Ovary (tissue), 10 donors: ENCODE data around the gene BDP1. TPM values are rescaled to one million over a fixed set of nuclear protein-coding genes. Genes with fewer than 3 reads are reported as not detected.
"Not testable (repeated sequence)": the region's sequence is repeated elsewhere in the genome, so short reads cannot be mapped to it uniquely, and the experiment has no call there.

ENCODE experiments used
- DNase-seq, 5 donors: peaks; one replicate each; pipeline ENCODE4 v3.0.0-alpha.2; 2019 to 2020
- H3K27ac ChIP-seq, 2 donors: fragments of 200-600 bp; one replicate each; pipeline versions ENCODE4 v1.5.1 to v1.8.0; 2019 to 2022
- H3K27me3 ChIP-seq: fragments of 200-600 bp; one replicate; pipeline ENCODE4 v1.8.0; 2022
- H3K36me3 ChIP-seq: fragments of 200-600 bp; sonication (generic); one replicate; pipeline ENCODE4 v1.5.1; 2019
- H3K4me1 ChIP-seq: one replicate; pipeline ENCODE4 v1.8.1; 2013; ENCODE audit warnings: mild to moderate bottlenecking, moderate library complexity; ENCODE audit not compliant: insufficient read depth
- H3K4me3 ChIP-seq: fragments of 200-600 bp; sonication (generic); one replicate; pipeline ENCODE4 v1.5.1; 2017
- H3K9me3 ChIP-seq, 2 donors: fragments of 200-600 bp in 1 of 2; sonication (generic) in 1 of 2; one replicate each; pipeline versions ENCODE4 v1.5.1 to v1.8.1; 2013 to 2019; ENCODE audit warnings: mild to moderate bottlenecking in 1 of 2, moderate library complexity in 1 of 2
- CTCF ChIP-seq, 3 donors: fragments of 450-650 bp in 2 of 3; fragments of 200-600 bp in 1 of 3; IDR thresholded peaks; one replicate each; pipeline versions ENCODE4 v1.5.1 to v1.8.0; 2016 to 2022; ENCODE audit warnings: antibody characterized with exemption in 3 of 3, mild to moderate bottlenecking in 1 of 3
- EP300 ChIP-seq: sonication (generic); formaldehyde crosslinking; IDR thresholded peaks from one replicate; pipeline ENCODE4 v1.6.1; 2017; ENCODE audit warnings: antibody characterized with exemption
- POLR2A ChIP-seq: fragments of 450-650 bp; IDR thresholded peaks from one replicate; pipeline ENCODE4 v1.6.1; 2017; ENCODE audit warnings: antibody characterized with exemption, mild to moderate bottlenecking, moderate library complexity
- WGBS, 3 donors: extraction: QIAGEN DNeasy Blood & Tissue Kit in 1 of 3; methylation state at CpG; one replicate each; pipeline versions ENCODE4 v1.1.5 to v1.1.7; 2013 to 2017; 5-methylcytosine and 5-hydroxymethylcytosine counted together
- intact Hi-C, 4 donors: fragments of 100-400 bp; cut with DNase I; formaldehyde crosslinking; loops; one replicate each; pipeline versions ENCODE4 v1.11.0 to v1.15.1; 2022 to 2023
- long read RNA-seq, 3 donors: library from polyadenylated mRNA in 2 of 3; unstranded in 2 of 3; transcript quantifications; one replicate each; pipeline ENCODE4 v2.0.0 and lab custom pipeline, GENCODE V29; 2021 to 2026
- polyA plus RNA-seq, 2 donors: library from polyadenylated mRNA; stranded (reverse); fragments of 200-250 nt in 1 of 2; fragments of 350-450 nt in 1 of 2; fragmentation: Illumina TruSeq in 1 of 2; extraction: RNeasy Lipid Tissue Mini Kit (QIAGEN cat#74804) in 1 of 2; gene quantifications; one replicate each; pipeline ENCODE4 v1.2.3, GENCODE V29; 2013 to 2014
- total RNA-seq, 7 donors: library from RNA; depleted of rRNA in 2 of 7; stranded (reverse); fragments of >200 nt in 2 of 7; fragmentation: NEBNext Ultra II Directional in 3 of 7; extraction: Animal tissue kit (Norgen Biotek cat#: 25700) in 3 of 7; gene quantifications; one replicate each; pipeline versions ENCODE4 v1.1.0 to v1.2.4, GENCODE V29; 2016 to 2023
- donor health status: DM: no; HTN: no; CAD: no; lungs with moderate emphysema.
- donor health status: DM: no; HTN: no; CAD: no.
- donor health status: Bipolar disorder and iron deficiency.
- donor health status: DM: yes; HTN: yes; CAD: no.
- donor health status: DM: no; HTN: no; CAD: no.
- donor health status: DM: yes; HTN: yes; CAD: no.

Gene BDP1
- total RNA-seq = 10 to 100 TPM; 22.1 to 41.6 (median 25.1) TPM
- polyA plus RNA-seq = 10 to 100 TPM in 1 of 2 donors, 1 to 10 TPM in 1; 8.6 to 12.9 TPM
- long read RNA-seq, donor 1, partial matches to known transcripts = 15 of 21 reads
- long read RNA-seq, donor 1, other reads (novel, unspliced or antisense) = 6 of 21 reads
- long read RNA-seq, donor 2, transcript BDP1-203 (6 exons, 3,403 nt) = major isoform, 7 of 13 reads
- long read RNA-seq, donor 2, partial matches to known transcripts = 6 of 13 reads
- long read RNA-seq, donor 2, other reads (novel, unspliced or antisense) = 0 of 13 reads
- long read RNA-seq, donor 3, partial matches to known transcripts = 2 of 7 reads
- long read RNA-seq, donor 3, other reads (novel, unspliced or antisense) = 5 of 7 reads

GRCh38 chr5:71455427-71456361 is at the start of gene BDP1:
BDP1 (plus strand) TSS chr5:71455651; CDS start chr5:71455878, 227 bp downstream.
- H3K27ac ChIP-seq = peak within 1 kb of the TSS; percentile 33 to 85
- peaks cover 1% of the 10 kb centered on the region for H3K4me1 ChIP-seq
- no peaks in the 10 kb centered on the region for H3K9me3 ChIP-seq
- peak; percentile 95 to 99 (median 97) for DNase-seq
- TF ChIP-seq CTCF (IDR thresholded peaks at IDR 0.05) (no peak), EP300 (no peak), POLR2A (peak; percentile 68)
- 0 to 1% (median 0%) methylated on average over 49 to 50 of the region's 50 CpGs for WGBS, 3 donors
- no peaks in the 10 kb centered on the region for H3K36me3 ChIP-seq
- no peaks in the 10 kb centered on the region for H3K27me3 ChIP-seq
- intact Hi-C loops = no loop called here
- peak within 1 kb of the TSS; percentile 59 for H3K4me3 ChIP-seq

- 73 to 79% (median 73%) methylated on average over 2 of the region's 2 CpGs for WGBS, 3 donors
- H3K4me1 ChIP-seq, H3K9me3 ChIP-seq, intact Hi-C loops, H3K27ac ChIP-seq, H3K27me3 ChIP-seq, H3K36me3 ChIP-seq, DNase-seq, H3K4me3 ChIP-seq: not testable (repeated sequence)
Measured at GRCh38 chr5:71410088-71410487, 45.4 kb upstream of the BDP1 start.

GRCh38 chr5:71415626-71416025 is 39.8 kb upstream of the BDP1 start:
- DNase-seq, H3K9me3 ChIP-seq, intact Hi-C loops, H3K36me3 ChIP-seq, H3K27me3 ChIP-seq, H3K27ac ChIP-seq, H3K4me3 ChIP-seq, H3K4me1 ChIP-seq: not testable (repeated sequence)
- 59 to 64% (median 61%) methylated on average over 1 to 2 of the region's 2 CpGs for WGBS, 3 donors

- DNase-seq, intact Hi-C loops, H3K4me3 ChIP-seq, H3K4me1 ChIP-seq, H3K9me3 ChIP-seq, H3K36me3 ChIP-seq, H3K27ac ChIP-seq, H3K27me3 ChIP-seq: not testable (repeated sequence)
- WGBS, 3 donors = 79 to 86% (median 80%) methylated on average over 1 of the region's 1 CpG
Measured at GRCh38 chr5:71418026-71418425, 37.4 kb upstream of the BDP1 start.

GRCh38 chr5:71421278-71421677 is 34.2 kb upstream of the BDP1 start:
- H3K4me1 ChIP-seq, intact Hi-C loops, H3K27ac ChIP-seq, DNase-seq, H3K36me3 ChIP-seq, H3K4me3 ChIP-seq, H3K27me3 ChIP-seq, H3K9me3 ChIP-seq: not testable (repeated sequence)
- WGBS, 3 donors = 18 to 49% (median 19%) methylated on average over 1 of the region's 1 CpG

GRCh38 chr5:71423896-71424295 is 31.6 kb upstream of the BDP1 start:
- H3K36me3 ChIP-seq, intact Hi-C loops, H3K4me1 ChIP-seq, H3K27me3 ChIP-seq, H3K27ac ChIP-seq, H3K4me3 ChIP-seq, DNase-seq, H3K9me3 ChIP-seq: not testable (repeated sequence)
- 84 to 94% (median 89%) methylated on average over 3 of the region's 3 CpGs for WGBS, 3 donors

DNA sequence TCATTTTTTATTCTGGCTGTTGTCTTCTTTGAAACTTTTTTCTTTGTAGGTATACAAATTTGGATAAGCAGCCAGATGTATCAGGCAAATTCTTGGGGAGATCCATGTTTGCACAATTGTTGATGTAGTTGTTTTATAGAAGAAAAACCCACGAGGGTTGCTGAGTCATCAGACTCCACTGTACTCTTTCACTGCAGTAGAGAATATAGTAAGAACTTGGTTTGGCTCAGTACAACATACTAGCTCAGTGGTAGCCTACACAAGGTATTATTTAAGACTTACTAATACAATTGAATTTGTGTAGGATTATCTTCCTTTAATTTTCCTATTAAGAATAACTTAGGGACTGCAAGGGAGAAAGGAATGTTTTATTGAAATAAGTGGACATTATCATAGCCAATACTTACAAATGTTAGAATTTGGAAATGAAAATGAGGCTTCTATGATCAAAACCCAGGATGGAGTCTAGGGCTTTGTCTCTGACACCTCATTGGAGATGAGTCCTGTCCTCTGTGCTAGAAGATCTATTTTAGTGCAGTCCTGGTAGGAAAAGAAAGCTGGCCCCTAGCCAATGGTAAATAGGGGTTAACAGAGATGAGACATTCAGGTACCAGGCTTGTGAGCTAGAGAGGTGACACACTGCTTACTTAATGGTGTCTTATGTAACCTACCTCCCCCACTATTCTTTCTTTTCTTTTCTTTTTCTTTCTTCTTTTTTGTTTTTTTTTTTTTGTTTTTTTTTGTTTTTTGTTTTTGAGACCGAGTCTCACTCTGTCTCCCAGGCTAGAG is 28.6 kb upstream of the BDP1 start:
- WGBS, 3 donors = 36 to 58% (median 57%) methylated on average over 2 of the region's 2 CpGs
- H3K9me3 ChIP-seq, intact Hi-C loops, H3K36me3 ChIP-seq, H3K4me1 ChIP-seq, H3K27me3 ChIP-seq, H3K4me3 ChIP-seq, DNase-seq, H3K27ac ChIP-seq: not testable (repeated sequence)

DNA sequence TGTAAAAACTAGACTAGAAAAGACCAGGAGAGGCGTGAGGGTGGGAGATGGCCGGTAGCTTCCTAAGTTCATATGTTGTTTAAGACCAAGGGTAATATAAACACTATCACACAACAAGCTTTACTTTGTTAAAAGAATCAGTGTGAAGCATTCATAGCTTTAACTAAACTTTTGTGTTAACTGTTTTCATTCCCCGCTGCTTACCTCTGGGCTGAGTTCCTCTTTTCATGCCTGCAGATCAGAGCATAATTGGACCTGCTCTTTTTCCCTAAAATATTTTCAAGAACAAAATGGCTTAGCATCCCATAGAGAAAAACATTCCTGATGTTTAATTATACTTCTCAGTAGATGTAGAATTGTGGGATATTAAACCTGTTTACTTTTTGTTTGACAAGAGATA is 23.0 kb upstream of the BDP1 start:
- intact Hi-C loops, H3K36me3 ChIP-seq, H3K27ac ChIP-seq, H3K4me3 ChIP-seq, H3K4me1 ChIP-seq, H3K27me3 ChIP-seq, DNase-seq, H3K9me3 ChIP-seq: not testable (repeated sequence)
- 75 to 82% (median 79%) methylated on average over 3 of the region's 3 CpGs for WGBS, 3 donors

- H3K27me3 ChIP-seq, H3K4me3 ChIP-seq, DNase-seq, H3K4me1 ChIP-seq, H3K9me3 ChIP-seq, intact Hi-C loops, H3K27ac ChIP-seq, H3K36me3 ChIP-seq: not testable (repeated sequence)
- 28 to 46% (median 38%) methylated on average over 3 of the region's 3 CpGs for WGBS, 3 donors
Measured at GRCh38 chr5:71434825-71435224, 20.6 kb upstream of the BDP1 start.

DNA sequence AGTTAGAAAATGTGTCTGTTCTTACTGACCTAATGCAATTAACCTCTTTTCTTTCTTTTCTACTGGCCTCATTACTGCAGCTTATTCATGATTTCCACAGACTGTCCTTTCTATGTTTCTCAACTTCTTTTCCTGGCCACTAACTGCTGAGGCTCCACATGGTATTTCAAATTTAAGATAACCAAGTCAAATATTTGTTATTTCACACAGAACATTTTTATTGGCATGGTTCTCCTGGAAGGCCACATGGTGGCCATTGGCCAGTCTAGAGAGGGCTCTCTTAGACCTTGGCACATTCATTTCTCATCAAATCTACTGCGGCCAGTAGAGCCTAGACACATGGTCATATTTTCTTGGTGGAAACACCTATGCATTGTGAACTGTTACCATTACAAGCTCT is 13.9 kb upstream of the BDP1 start:
- 86 to 90% (median 86%) methylated on average over 1 of the region's 1 CpG for WGBS, 3 donors
- DNase-seq, H3K27me3 ChIP-seq, H3K9me3 ChIP-seq, H3K27ac ChIP-seq, H3K4me3 ChIP-seq, H3K4me1 ChIP-seq, intact Hi-C loops, H3K36me3 ChIP-seq: not testable (repeated sequence)
